Right ventricle myocardium superior (tissue), 1 donor: ENCODE results near the gene SBNO2. TPM values are rescaled to one million over a fixed set of nuclear protein-coding genes. Genes with fewer than 3 reads are reported as not detected.
A peak's percentile ranks its signal among the peaks of the same experiment; 100 is the strongest.

Source experiments
- ATAC-seq: fragments of 200-7000 bp; cut with Tn5 transposase; one replicate; pipeline ENCODE4 v1.9.1; 2020; ENCODE audit warnings: mild to moderate bottlenecking; ENCODE audit not compliant: poor library complexity
- DNase-seq: peaks from one replicate; pipeline ENCODE4 v3.0.0-alpha.2; 2020
- intact Hi-C: fragments of 100-400 bp; cut with DNase I; formaldehyde crosslinking; loops from one replicate; pipeline ENCODE4 v1.11.2; 2022
- total RNA-seq: library from RNA; stranded (reverse); fragmentation: NEBNext Ultra II Directional; extraction: Animal tissue kit (Norgen Biotek cat#: 25700); gene quantifications from one replicate; pipeline ENCODE4 v1.2.1, GENCODE V29; 2021
- donor health status: DM: no; HTN: yes; CAD: no; lungs with severe emphysema.

Gene SBNO2
- total RNA-seq, 1 donor from 2014 or later: 15.1 TPM

GRCh38 chr19:1157931-1158884 lies 15.9 kb downstream of the SBNO2 start:
- intact Hi-C loops: no loop called here
- DNase-seq (no peak), ATAC-seq (no peak)

- DNase-seq: no peak
- intact Hi-C loops: no loop called here
- ATAC-seq: no peak
These were observed 17.0 kb downstream of the SBNO2 start for GRCh38 chr19:1156830-1157615.

GRCh38 chr19:1156305-1156801 lies 17.7 kb downstream of the SBNO2 start:
- DNase-seq (no peak), ATAC-seq (no peak)
- intact Hi-C loops: no loop called here

- peak; percentile 5 for ATAC-seq
- intact Hi-C loops: no loop called here
- DNase-seq: no peak
These were observed 18.4 kb downstream of the SBNO2 start for GRCh38 chr19:1155352-1156304.

- peak; percentile 93 for DNase-seq
- intact Hi-C loops: no loop called here
- peak; percentile 91 for ATAC-seq
These were observed 19.2 kb downstream of the SBNO2 start for GRCh38 chr19:1154731-1155351.

- DNase-seq: no peak
- no peak for ATAC-seq
- intact Hi-C loops: no loop called here
These were observed 20.0 kb downstream of the SBNO2 start for GRCh38 chr19:1153891-1154730.

GRCh38 chr19:1151917-1152587 lies 22.0 kb downstream of the SBNO2 start:
- intact Hi-C loops: no loop called here
- ATAC-seq (peak; percentile 32), DNase-seq (no peak)

- ATAC-seq (no peak), DNase-seq (no peak)
- intact Hi-C loops: no loop called here
These were observed 22.9 kb downstream of the SBNO2 start for GRCh38 chr19:1151037-1151724.

GRCh38 chr19:1150333-1151036 lies 23.6 kb downstream of the SBNO2 start:
- ATAC-seq (no peak), DNase-seq (no peak)

GRCh38 chr19:1149259-1150045 lies 24.6 kb downstream of the SBNO2 start:
- intact Hi-C loops: no loop called here
- ATAC-seq (no peak), DNase-seq (no peak)

More at GRCh38 chr19:1150333-1151036, 23.6 kb downstream of the SBNO2 start:
- intact Hi-C loops: no loop called here

GRCh38 chr19:1147934-1148549 lies 26.0 kb downstream of the SBNO2 start:
- intact Hi-C loops: no loop called here
- DNase-seq: no peak
- no peak for ATAC-seq

- DNase-seq (no peak), ATAC-seq (no peak)
- intact Hi-C loops: no loop called here
These were observed 26.9 kb downstream of the SBNO2 start for GRCh38 chr19:1146858-1147780.

GRCh38 chr19:1146412-1146699 lies 27.7 kb downstream of the SBNO2 start:
- intact Hi-C loops: no loop called here
- ATAC-seq: no peak
- no peak for DNase-seq
